PC-3 (cell line): ENCODE measurements around the gene ITGA4. TPM values are rescaled to one million over a fixed set of nuclear protein-coding genes. Genes with fewer than 3 reads are reported as not detected.

Experiments used
- ATAC-seq: fragments of 200-7000 bp; cut with Tn5 transposase; 2 replicates; pipeline ENCODE4 v1.9.1; 2020; ENCODE audit warnings: mild to moderate bottlenecking, moderate library complexity
- BruUV-seq: library from RNA; stranded (reverse); fragments of 400-500 nt; replicated peaks from 2 replicates; lab custom pipeline; 2021; lab: Mats Ljungman, UMichigan
- CTCF ChIA-PET: fragments of 300-600 bp; sonication (Branson Sonifier 250); formaldehyde crosslinking; loops from one replicate; lab custom pipeline; 2022; ENCODE audit warnings: antibody characterized with exemption; lab: Charles Lee
- POLR2A ChIA-PET: fragments of 300-600 bp; sonication (Branson Sonifier 250); formaldehyde crosslinking; loops from one replicate; lab custom pipeline; 2022; ENCODE audit warnings: antibody characterized with exemption; ENCODE audit not compliant: unreplicated experiment; lab: Charles Lee
- DNase-seq: peaks from one replicate; pipeline ENCODE4 v3.0.0-alpha.2; 2015
- H2AFZ ChIP-seq: fragments of 300-600 bp; sonication (generic); 2 replicates; pipeline ENCODE4 v1.6.0; 2016; ENCODE audit warnings: antibody characterized with exemption, low read length
- H3F3A ChIP-seq: fragments of 300-600 bp; sonication (generic); one replicate; pipeline ENCODE4 v1.6.0; 2017; ENCODE audit warnings: antibody characterized with exemption, low read length, control low read depth, mild to moderate bottlenecking; ENCODE audit not compliant: unreplicated experiment
- H3K27ac ChIP-seq: fragments of 300-600 bp; sonication (generic); 2 replicates; pipeline ENCODE4 v1.5.1; 2016; ENCODE audit warnings: mild to moderate bottlenecking, low read length
- H3K27me3 ChIP-seq: fragments of 300-600 bp; sonication (generic); 2 replicates; pipeline ENCODE4 v1.6.1; 2016; ENCODE audit warnings: low read length, mixed read lengths
- H3K36me3 ChIP-seq: fragments of 300-600 bp; sonication (generic); 2 replicates; pipeline ENCODE4 v1.6.1; 2016; ENCODE audit warnings: low read depth, mixed run types, low read length, mixed read lengths
- H3K4me1 ChIP-seq: fragments of 300-600 bp; sonication (generic); 2 replicates; pipeline ENCODE4 v1.5.1; 2016; ENCODE audit warnings: low read length; ENCODE audit not compliant: insufficient read depth
- H3K4me2 ChIP-seq: fragments of 300-600 bp; sonication (generic); 2 replicates; pipeline ENCODE4 v1.6.0; 2016; ENCODE audit warnings: low read length
- H3K4me3 ChIP-seq: fragments of 300-600 bp; sonication (generic); 2 replicates; pipeline ENCODE4 v1.5.1; 2016; ENCODE audit warnings: mild to moderate bottlenecking, low read length, mixed read lengths
- H3K79me2 ChIP-seq: fragments of 300-600 bp; sonication (generic); 2 replicates; pipeline ENCODE4 v1.6.1; 2017; ENCODE audit warnings: low read length, mixed read lengths
- H3K9ac ChIP-seq: fragments of 300-600 bp; sonication (generic); 2 replicates; pipeline ENCODE4 v1.6.0; 2016; ENCODE audit warnings: mild to moderate bottlenecking, low read length
- H3K9me2 ChIP-seq: fragments of 300-600 bp; sonication (generic); replicated peaks from 2 replicates; pipeline ENCODE4 v1.6.1; 2016; ENCODE audit warnings: mixed run types, low read length, mixed read lengths
- H3K9me3 ChIP-seq: fragments of 300-600 bp; sonication (generic); 2 replicates; pipeline ENCODE4 v1.6.1; 2016; ENCODE audit warnings: low read length, mixed read lengths
- H4K20me1 ChIP-seq: fragments of 300-600 bp; sonication (generic); 2 replicates; pipeline ENCODE4 v1.6.1; 2016; ENCODE audit warnings: low read length, mixed read lengths
- CTCF ChIP-seq: fragments of 300-600 bp; sonication (generic); conservative IDR thresholded peaks from 2 replicates; pipeline ENCODE4 v1.5.1; 2017; ENCODE audit warnings: antibody characterized with exemption, low read depth, mild to moderate bottlenecking, low read length
- EZH2 ChIP-seq: fragments of 300-600 bp; sonication (generic); IDR thresholded peaks from one replicate; pipeline ENCODE4 v1.6.1; 2017; ENCODE audit warnings: antibody characterized with exemption, mild to moderate bottlenecking, low read length; ENCODE audit not compliant: unreplicated experiment
- EZH2phosphoT487 ChIP-seq: fragments of 300-600 bp; sonication (generic); IDR thresholded peaks from 2 replicates; pipeline ENCODE4 v1.6.1; 2018; ENCODE audit warnings: mild to moderate bottlenecking, antibody characterized with exemption, low read length, borderline replicate concordance
- intact Hi-C: fragments of 100-400 bp; cut with micrococcal nuclease; formaldehyde crosslinking; loops from 2 replicates; pipeline ENCODE4 v1.9.0; 2023
- total RNA-seq: library from RNA; depleted of rRNA; stranded (reverse); fragments of >200 nt; gene quantifications from 2 replicates; pipeline ENCODE4 v1.2.3, GENCODE V29; 2014

ITGA4 gene
- total RNA-seq, 1 experiment from 2014 or later = 1.0 TPM

GRCh38 chr2:181563101-181563692, 106.0 kb downstream of the ITGA4 start:
- BruUV-seq = no TSS peak
- POLR2A ChIA-PET = no interaction called here
- no peak overlapping the region for H3K4me2 ChIP-seq

GRCh38 chr2:181566334-181567032, 109.3 kb downstream of the ITGA4 start:
- Histone ChIP-seq H3K9ac (no peak overlapping the region), H3K4me2 (no peak overlapping the region), H2AFZ (no peak overlapping the region), H3K4me1 (no peaks in the 10 kb centered on the region), H3K27ac (no peak overlapping the region), H3K4me3 (no peak overlapping the region), H3K9me2 (no peaks in the 10 kb centered on the region), H3F3A (no peaks in the 10 kb centered on the region), H3K9me3 (no peaks in the 10 kb centered on the region), H3K79me2 (no peaks in the 10 kb centered on the region), H3K36me3 (no peaks in the 10 kb centered on the region), H3K27me3 (no peaks in the 10 kb centered on the region), H4K20me1 (no peaks in the 10 kb centered on the region)
- intact Hi-C loops = no loop called here
- no TSS peak for BruUV-seq
- ATAC-seq (no peak), DNase-seq (no peak)
- no peak for TF ChIP-seq EZH2
- TF ChIP-seq CTCF = no peak
- no peak for TF ChIP-seq EZH2phosphoT487
- ChIA-PET POLR2A (no interaction called here), CTCF (no interaction called here)

More at GRCh38 chr2:181563101-181563692, 106.0 kb downstream of the ITGA4 start:
- no peaks in the 10 kb centered on the region for H3F3A ChIP-seq
- H3K9me2 ChIP-seq = no peaks in the 10 kb centered on the region
- intact Hi-C loops = no loop called here
- no peak overlapping the region for H3K27ac ChIP-seq
- no peak overlapping the region for H2AFZ ChIP-seq
- H3K79me2 ChIP-seq = no peaks in the 10 kb centered on the region
- no peaks in the 10 kb centered on the region for H3K27me3 ChIP-seq
- H3K4me1 ChIP-seq = no peaks in the 10 kb centered on the region
- H3K9me3 ChIP-seq = no peaks in the 10 kb centered on the region
- no peak for TF ChIP-seq CTCF
- CTCF ChIA-PET = no interaction called here
- H4K20me1 ChIP-seq = no peaks in the 10 kb centered on the region
- H3K36me3 ChIP-seq = no peaks in the 10 kb centered on the region
- ATAC-seq = no peak
- no peak for DNase-seq
- H3K9ac ChIP-seq = no peak overlapping the region
- H3K4me3 ChIP-seq = no peak overlapping the region

DNA sequence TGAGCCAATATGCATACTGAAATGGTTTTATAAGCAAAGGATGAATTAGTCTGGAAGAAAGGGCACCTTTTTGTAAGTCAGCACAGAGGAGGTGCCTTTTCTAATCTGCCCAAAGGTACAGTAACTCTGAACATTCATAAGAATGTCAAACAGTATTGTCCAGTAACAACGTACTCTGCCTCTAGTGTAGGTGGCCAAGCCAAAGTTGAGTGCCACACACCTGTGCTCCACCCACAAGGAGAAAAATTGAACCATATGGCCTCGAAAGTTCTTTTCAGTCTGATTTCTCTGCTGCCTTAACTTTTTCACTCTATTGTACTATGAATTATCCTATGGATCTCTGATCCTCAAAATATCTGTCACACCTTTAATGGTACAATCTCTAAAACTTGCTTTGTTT, 112.9 kb downstream of the ITGA4 start:
- DNase-seq = no peak
- BruUV-seq = no TSS peak
- no peaks in the 10 kb centered on the region for H3K36me3 ChIP-seq
- no peaks in the 10 kb centered on the region for H3K9me3 ChIP-seq
- no peak overlapping the region for H3K4me3 ChIP-seq
- ChIA-PET POLR2A (no interaction called here), CTCF (no interaction called here)
- H3K4me1 ChIP-seq = no peaks in the 10 kb centered on the region
- H3K9me2 ChIP-seq = no peaks in the 10 kb centered on the region
- H3K9ac ChIP-seq = no peak overlapping the region
- no peak overlapping the region for H3K4me2 ChIP-seq
- no peak overlapping the region for H3K27ac ChIP-seq
- no peak for ATAC-seq
- no peaks in the 10 kb centered on the region for H4K20me1 ChIP-seq
- intact Hi-C loops = loop anchor here (5.0 to 10.0 kb wide), 4 partner anchors 335 to 1438 kb away; no protein-coding TSS in a partner anchor
- TF ChIP-seq EZH2phosphoT487 (no peak), CTCF (no peak), EZH2 (no peak)
- no peaks in the 10 kb centered on the region for H3K27me3 ChIP-seq
- H3F3A ChIP-seq = no peaks in the 10 kb centered on the region
- H2AFZ ChIP-seq = no peak overlapping the region
- no peaks in the 10 kb centered on the region for H3K79me2 ChIP-seq
